Measurements from ENCODE around the gene CCDC116.
"Not testable (repeated sequence)": the region's sequence is repeated elsewhere in the genome, so short reads cannot be mapped to it uniquely, and the experiment has no call there.

CCDC116 gene

GRCh38 chr22:21641417-21641788 is 8.8 kb downstream of the CCDC116 start:
- TF ChIP-seq PAX5 (IDR thresholded peaks at IDR 0.05; ENCODE audit: insufficient read depth, low read length, severe bottlenecking) (no peak), POLR2A (IDR thresholded peaks at IDR 0.05; ENCODE audit: low read depth, low read length) (no peak), POU2F2 (IDR thresholded peaks at IDR 0.05; ENCODE audit: low read depth, low read length) (no peak), SPI1 (IDR thresholded peaks at IDR 0.05; ENCODE audit: low read depth, low read length) (no peak)
- FAIRE-seq, result peak; percentile 35
- no peak for DNase-seq (ENCODE audit: insufficient read length, low spot score)

- FAIRE-seq (peak; percentile 100), DNase-seq (ENCODE audit: insufficient read length, low spot score) (peak; percentile 99)
- TF ChIP-seq POU2F2 (IDR thresholded peaks at IDR 0.05; ENCODE audit: low read depth, low read length) (no peak), POLR2AphosphoS5 (IDR thresholded peaks at IDR 0.05; ENCODE audit: low read depth, low read length) (peak; percentile 25; the same call in 1 of the 2 replicates), TAF1 (IDR thresholded peaks at IDR 0.05; ENCODE audit: low read depth, low read length) (no peak), SPI1 (IDR thresholded peaks at IDR 0.05; ENCODE audit: low read depth, low read length) (no peak), PAX5 (IDR thresholded peaks at IDR 0.05; ENCODE audit: insufficient read depth, low read length, severe bottlenecking) (no peak), POLR2A (IDR thresholded peaks at IDR 0.05; ENCODE audit: low read depth, low read length) (peak; percentile 71)
These were observed 9.4 kb downstream of the CCDC116 start, which contains the start of gene SDF2L1 for GRCh38 chr22:21641789-21642583. TSS of gene SDF2L1 (plus strand) at chr22:21642302. CDS start at chr22:21642337, 35 bp downstream.

DNA sequence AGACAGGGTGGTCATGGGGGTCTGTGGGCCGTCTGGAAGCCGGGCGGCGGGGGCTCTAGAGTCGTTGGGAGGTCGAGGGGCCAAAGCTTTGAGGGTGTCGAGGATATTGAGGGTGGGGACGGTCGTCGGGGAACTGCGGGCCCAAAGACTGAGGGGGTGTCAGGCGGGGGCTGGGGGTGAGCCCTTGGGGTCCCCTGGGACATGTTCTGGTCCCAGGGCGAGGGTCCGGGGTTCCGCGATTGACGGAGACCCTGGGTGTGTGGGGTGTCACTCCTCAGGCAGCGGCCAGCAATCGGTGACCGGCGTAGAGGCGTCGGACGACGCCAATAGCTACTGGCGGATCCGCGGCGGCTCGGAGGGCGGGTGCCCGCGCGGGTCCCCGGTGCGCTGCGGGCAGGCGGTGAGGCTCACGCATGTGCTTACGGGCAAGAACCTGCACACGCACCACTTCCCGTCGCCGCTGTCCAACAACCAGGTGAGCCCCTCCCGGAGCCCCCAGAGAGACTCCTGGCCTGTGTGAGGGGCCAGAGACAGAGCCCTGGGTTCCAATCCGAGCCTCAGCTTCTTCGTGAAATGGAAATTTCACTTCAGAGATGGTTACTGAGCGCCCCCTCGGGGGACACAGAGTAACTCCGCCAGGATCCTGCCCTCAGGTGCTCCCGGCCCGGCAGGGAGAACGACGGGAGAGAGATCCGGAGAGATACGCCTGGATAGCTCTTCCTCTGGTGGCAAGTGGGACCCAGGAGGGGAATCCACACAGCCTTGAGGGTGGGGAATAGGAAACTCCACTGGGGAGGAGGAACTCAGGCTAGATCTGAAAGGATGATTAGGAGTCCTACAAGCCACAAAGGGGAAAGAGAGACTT is 10.3 kb downstream of the CCDC116 start:
- TF ChIP-seq POLR2A (IDR thresholded peaks at IDR 0.05; ENCODE audit: low read depth, low read length) (no peak), SPI1 (IDR thresholded peaks at IDR 0.05; ENCODE audit: low read depth, low read length) (no peak), PAX5 (IDR thresholded peaks at IDR 0.05; ENCODE audit: insufficient read depth, low read length, severe bottlenecking) (no peak), TAF1 (IDR thresholded peaks at IDR 0.05; ENCODE audit: low read depth, low read length) (no peak), POU2F2 (IDR thresholded peaks at IDR 0.05; ENCODE audit: low read depth, low read length) (no peak), POLR2AphosphoS5 (IDR thresholded peaks at IDR 0.05; ENCODE audit: low read depth, low read length) (no peak)
- FAIRE-seq (peak; percentile 82), DNase-seq (ENCODE audit: insufficient read length, low spot score) (peak; percentile 51)

DNA sequence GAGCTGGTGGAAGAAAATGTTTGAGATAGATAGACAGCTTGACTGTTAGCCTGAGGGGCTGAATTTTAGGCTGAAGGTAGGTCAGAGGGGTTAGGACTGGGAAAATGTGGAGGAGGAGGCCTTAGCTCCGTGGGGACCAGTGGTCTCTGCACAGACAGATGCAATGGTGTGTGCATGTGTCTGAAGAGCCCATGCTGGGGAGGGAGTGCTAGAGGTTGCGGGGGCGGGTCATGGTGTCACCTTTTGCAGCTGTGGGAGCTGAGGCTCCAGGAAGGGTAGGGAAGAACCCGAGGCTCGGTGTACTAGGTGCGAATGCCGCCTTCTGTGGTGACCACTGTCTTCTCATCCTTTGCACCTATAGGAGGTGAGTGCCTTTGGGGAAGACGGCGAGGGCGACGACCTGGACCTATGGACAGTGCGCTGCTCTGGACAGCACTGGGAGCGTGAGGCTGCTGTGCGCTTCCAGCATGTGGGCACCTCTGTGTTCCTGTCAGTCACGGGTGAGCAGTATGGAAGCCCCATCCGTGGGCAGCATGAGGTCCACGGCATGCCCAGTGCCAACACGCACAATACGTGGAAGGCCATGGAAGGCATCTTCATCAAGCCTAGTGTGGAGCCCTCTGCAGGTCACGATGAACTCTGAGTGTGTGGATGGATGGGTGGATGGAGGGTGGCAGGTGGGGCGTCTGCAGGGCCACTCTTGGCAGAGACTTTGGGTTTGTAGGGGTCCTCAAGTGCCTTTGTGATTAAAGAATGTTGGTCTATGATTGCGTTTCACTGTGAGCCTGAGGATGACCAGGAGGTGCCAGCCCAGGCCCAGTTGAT is 11.2 kb downstream of the CCDC116 start:
- peak; percentile 64 for FAIRE-seq
- DNase-seq (ENCODE audit: insufficient read length, low spot score), result no peak
- no peak for TF ChIP-seq TAF1 (IDR thresholded peaks at IDR 0.05; ENCODE audit: low read depth, low read length)
- no peak for TF ChIP-seq POLR2AphosphoS5 (IDR thresholded peaks at IDR 0.05; ENCODE audit: low read depth, low read length)
- TF ChIP-seq POLR2A (IDR thresholded peaks at IDR 0.05; ENCODE audit: low read depth, low read length), result no peak
- TF ChIP-seq PAX5 (IDR thresholded peaks at IDR 0.05; ENCODE audit: insufficient read depth, low read length, severe bottlenecking), result no peak
- no peak for TF ChIP-seq POU2F2 (IDR thresholded peaks at IDR 0.05; ENCODE audit: low read depth, low read length)
- no peak for TF ChIP-seq SPI1 (IDR thresholded peaks at IDR 0.05; ENCODE audit: low read depth, low read length)

- FAIRE-seq; DNase-seq (ENCODE audit: insufficient read length, low spot score): not testable (repeated sequence)
These were observed 13.0 kb downstream of the CCDC116 start for GRCh38 chr22:21645513-21645912.

DNA sequence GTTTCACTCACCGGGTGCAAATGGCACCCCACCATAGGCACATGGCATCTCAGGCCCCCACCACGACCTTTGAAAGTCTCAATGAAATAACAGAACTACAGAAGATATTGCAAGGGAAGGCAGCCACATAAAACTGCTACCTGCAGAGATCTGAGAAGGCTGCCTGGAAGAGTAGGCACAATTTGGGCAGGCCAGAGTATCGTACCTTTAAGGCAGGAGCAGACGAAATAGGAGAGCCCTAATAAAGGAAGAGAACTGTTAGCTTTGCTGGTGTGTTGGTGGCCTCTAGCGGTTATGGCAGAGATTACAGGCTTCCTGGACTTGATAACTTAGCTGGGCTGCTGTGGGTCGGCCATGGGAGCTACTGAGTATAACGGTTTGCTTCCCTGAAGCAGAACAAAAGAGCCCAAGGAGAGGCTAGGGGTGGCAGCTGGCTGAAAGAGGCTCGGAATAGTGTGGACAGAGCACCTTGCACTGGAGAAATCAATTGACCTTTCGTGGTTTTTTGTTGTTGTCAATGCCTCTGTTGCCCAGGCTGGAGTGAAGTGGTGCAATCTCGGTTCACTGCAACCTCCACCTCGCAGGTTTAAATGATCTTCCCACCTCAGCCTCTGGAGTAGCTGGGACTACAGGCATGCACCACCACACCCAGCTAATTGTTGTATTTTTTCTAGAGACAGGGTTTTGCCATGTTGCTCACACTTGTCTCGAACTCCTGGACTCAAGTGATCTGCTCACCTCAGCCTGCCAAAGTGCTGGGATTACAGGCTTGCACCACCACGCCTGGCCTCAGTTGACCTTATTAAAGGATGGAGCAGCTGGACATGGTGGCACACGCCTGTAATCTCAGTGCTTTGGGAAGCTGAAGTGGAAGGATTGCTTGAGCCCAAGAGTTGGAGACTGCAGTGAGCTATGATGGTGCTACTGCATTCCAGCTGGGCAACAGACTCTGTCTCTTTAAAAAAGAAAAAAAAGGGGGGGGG is 14.3 kb downstream of the CCDC116 start:
- TF ChIP-seq SPI1 (IDR thresholded peaks at IDR 0.05; ENCODE audit: low read depth, low read length) (no peak), POLR2AphosphoS5 (IDR thresholded peaks at IDR 0.05; ENCODE audit: low read depth, low read length) (no peak), POLR2A (IDR thresholded peaks at IDR 0.05; ENCODE audit: low read depth, low read length) (no peak), POU2F2 (IDR thresholded peaks at IDR 0.05; ENCODE audit: low read depth, low read length) (no peak), TAF1 (IDR thresholded peaks at IDR 0.05; ENCODE audit: low read depth, low read length) (no peak), PAX5 (IDR thresholded peaks at IDR 0.05; ENCODE audit: insufficient read depth, low read length, severe bottlenecking) (no peak)
- DNase-seq (ENCODE audit: insufficient read length, low spot score) (peak; percentile 51), FAIRE-seq (peak; percentile 87)

GRCh38 chr22:21650280-21650679 is 17.7 kb downstream of the CCDC116 start:
- no peak for TF ChIP-seq POLR2A (IDR thresholded peaks at IDR 0.05; ENCODE audit: low read depth, low read length)
- no peak for TF ChIP-seq PAX5 (IDR thresholded peaks at IDR 0.05; ENCODE audit: insufficient read depth, low read length, severe bottlenecking)
- no peak for TF ChIP-seq POU2F2 (IDR thresholded peaks at IDR 0.05; ENCODE audit: low read depth, low read length)
- TF ChIP-seq SPI1 (IDR thresholded peaks at IDR 0.05; ENCODE audit: low read depth, low read length), result no peak
- TF ChIP-seq POLR2AphosphoS5 (IDR thresholded peaks at IDR 0.05; ENCODE audit: low read depth, low read length), result no peak
- no peak for DNase-seq (ENCODE audit: insufficient read length, low spot score)
- FAIRE-seq, result no peak

- DNase-seq (ENCODE audit: insufficient read length, low spot score) (no peak), FAIRE-seq (peak; percentile 66)
- TF ChIP-seq PAX5 (IDR thresholded peaks at IDR 0.05; ENCODE audit: insufficient read depth, low read length, severe bottlenecking), result no peak
- no peak for TF ChIP-seq SPI1 (IDR thresholded peaks at IDR 0.05; ENCODE audit: low read depth, low read length)
- no peak for TF ChIP-seq POU2F2 (IDR thresholded peaks at IDR 0.05; ENCODE audit: low read depth, low read length)
- no peak for TF ChIP-seq TAF1 (IDR thresholded peaks at IDR 0.05; ENCODE audit: low read depth, low read length)
- no peak for TF ChIP-seq POLR2A (IDR thresholded peaks at IDR 0.05; ENCODE audit: low read depth, low read length)
- no peak for TF ChIP-seq POLR2AphosphoS5 (IDR thresholded peaks at IDR 0.05; ENCODE audit: low read depth, low read length)
These were observed 18.4 kb downstream of the CCDC116 start for GRCh38 chr22:21650823-21651520.
